Hippocampal formation (tissue), 2 donors: ENCODE data around the gene TRAF3.

ENCODE experiments used
- DNase-seq, 2 donors: peaks; one replicate each; lab custom pipeline; 2025; lab: John Stamatoyannopoulos, UW

Gene TRAF3

GRCh38 chr14:102939329-102939728, 162.1 kb downstream of the TRAF3 start:
- no peak for DNase-seq

GRCh38 chr14:102939820-102940561, 162.7 kb downstream of the TRAF3 start:
- no peak for DNase-seq

- no peak for DNase-seq
Observed at GRCh38 chr14:102940729-102941362, 163.6 kb downstream of the TRAF3 start.

GRCh38 chr14:102941419-102942011, 164.3 kb downstream of the TRAF3 start:
- DNase-seq = no peak

GRCh38 chr14:102942069-102942468, 164.8 kb downstream of the TRAF3 start:
- DNase-seq = no peak

- no peak for DNase-seq
Observed at GRCh38 chr14:102943454-102943853, 166.2 kb downstream of the TRAF3 start.

- DNase-seq = no peak
Observed at GRCh38 chr14:102943979-102944378, 166.7 kb downstream of the TRAF3 start.

- no peak for DNase-seq
Observed at GRCh38 chr14:102944448-102945330, 167.4 kb downstream of the TRAF3 start.

- no peak for DNase-seq
Observed at GRCh38 chr14:102945346-102946130, 168.3 kb downstream of the TRAF3 start.

GRCh38 chr14:102947321-102948103, 170.3 kb downstream of the TRAF3 start:
- DNase-seq = no peak

- no peak for DNase-seq
Observed at GRCh38 chr14:102948698-102949061, 171.4 kb downstream of the TRAF3 start.

GRCh38 chr14:102949062-102949800, 172.0 kb downstream of the TRAF3 start:
- DNase-seq = no peak

- DNase-seq = peak; percentile 79 to 84
Observed at GRCh38 chr14:102949801-102950451, 172.7 kb downstream of the TRAF3 start.

GRCh38 chr14:102951034-102951433, 173.8 kb downstream of the TRAF3 start:
- peak; percentile 86 to 87 for DNase-seq

- DNase-seq = no peak
Observed at GRCh38 chr14:102951799-102952198, 174.6 kb downstream of the TRAF3 start.

GRCh38 chr14:102952276-102952675, 175.0 kb downstream of the TRAF3 start:
- DNase-seq = no peak

- no peak for DNase-seq
Observed at GRCh38 chr14:102953100-102953499, 175.9 kb downstream of the TRAF3 start.

- no peak for DNase-seq
Observed at GRCh38 chr14:102954081-102954789, 177.0 kb downstream of the TRAF3 start.
